Epithelial cell of esophagus (primary cell): Measurements from ENCODE around the gene NCOA1.

Experiments used
- DNase-seq: peaks from one replicate; pipeline ENCODE4 v3.0.0; 2010; ENCODE audit warnings: low read depth
- H3K4me3 ChIP-seq: 2 replicates; pipeline ENCODE4 v1.5.1; 2011; ENCODE audit warnings: mild to moderate bottlenecking, low read length, control low read depth
- CTCF ChIP-seq: IDR thresholded peaks from 2 replicates; pipeline ENCODE4 v1.5.1; 2011; ENCODE audit warnings: low read depth, mild to moderate bottlenecking, low read length, control low read depth, inconsistent platforms; ENCODE audit not compliant: insufficient read depth; ENCODE audit errors: missing control alignments

NCOA1 gene

GRCh38 chr2:24744356-24744755 is 253.3 kb downstream of the NCOA1 start:
- no peak for TF ChIP-seq CTCF
- H3K4me3 ChIP-seq = no peak overlapping the region
- no peak for DNase-seq

GRCh38 chr2:24745825-24746224 is 254.8 kb downstream of the NCOA1 start:
- DNase-seq = no peak
- TF ChIP-seq CTCF = no peak
- no peak overlapping the region for H3K4me3 ChIP-seq

GRCh38 chr2:24747299-24747698 is 256.2 kb downstream of the NCOA1 start:
- TF ChIP-seq CTCF = no peak
- DNase-seq = no peak
- H3K4me3 ChIP-seq = no peak overlapping the region

- no peak for DNase-seq
- no peak overlapping the region for H3K4me3 ChIP-seq
- no peak for TF ChIP-seq CTCF
Observed at GRCh38 chr2:24749069-24749691, 258.1 kb downstream of the NCOA1 start.

GRCh38 chr2:24754985-24755705 is 264.1 kb downstream of the NCOA1 start:
- TF ChIP-seq CTCF = no peak
- DNase-seq = peak; percentile 35
- no peak overlapping the region for H3K4me3 ChIP-seq

- no peak for TF ChIP-seq CTCF
- DNase-seq = no peak
- no peak overlapping the region for H3K4me3 ChIP-seq
Observed at GRCh38 chr2:24756789-24757188, 265.7 kb downstream of the NCOA1 start.

- no peak for TF ChIP-seq CTCF
- DNase-seq = no peak
- no peak overlapping the region for H3K4me3 ChIP-seq
Observed at GRCh38 chr2:24761866-24762265, 270.8 kb downstream of the NCOA1 start.
